Progenitor cell of endocrine pancreas (in vitro differentiated cells): ENCODE measurements around the gene NFE2. TPM values are rescaled to one million over a fixed set of nuclear protein-coding genes. Genes with fewer than 3 reads are reported as not detected.

Experiments
- DNase-seq: peaks from one replicate; pipeline ENCODE4 v3.0.0; 2021; ENCODE audit warnings: low spot score; ENCODE audit not compliant: unreplicated experiment
- H3K27ac Mint-ChIP-seq: 2 replicates; pipeline ENCODE4 v1.8.0; 2021; ENCODE audit warnings: mild to moderate bottlenecking, moderate library complexity, mixed read lengths
- H3K27me3 Mint-ChIP-seq: 2 replicates; pipeline ENCODE4 v1.8.0; 2021; ENCODE audit warnings: mixed read lengths
- H3K36me3 Mint-ChIP-seq: 2 replicates; pipeline ENCODE4 v1.8.0; 2022; ENCODE audit warnings: mixed read lengths; ENCODE audit not compliant: insufficient read depth
- H3K4me1 Mint-ChIP-seq: 2 replicates; pipeline ENCODE4 v1.8.0; 2021; ENCODE audit warnings: low read depth, mixed read lengths
- H3K4me3 Mint-ChIP-seq: 2 replicates; pipeline ENCODE4 v1.8.0; 2021; ENCODE audit warnings: low read depth, mild to moderate bottlenecking, moderate library complexity, mixed read lengths
- H3K9me3 Mint-ChIP-seq: 2 replicates; pipeline ENCODE4 v1.8.0; 2021; ENCODE audit warnings: low read depth, mixed read lengths
- total RNA-seq: library from RNA; stranded (reverse); gene quantifications from 2 replicates; pipeline ENCODE4 v1.2.1, GENCODE V29; 2021
- TF ChIP-seq, protein P1 (sequence below): fragments of 200-600 bp; sonication (generic); IDR thresholded peaks from one replicate; pipeline ENCODE4 v1.5.0; 2021; ENCODE audit warnings: antibody characterized with exemption, mild to moderate bottlenecking; ENCODE audit not compliant: unreplicated experiment

NFE2 gene
- total RNA-seq, 1 donor from 2014 or later, result 17.9 TPM

DNA sequence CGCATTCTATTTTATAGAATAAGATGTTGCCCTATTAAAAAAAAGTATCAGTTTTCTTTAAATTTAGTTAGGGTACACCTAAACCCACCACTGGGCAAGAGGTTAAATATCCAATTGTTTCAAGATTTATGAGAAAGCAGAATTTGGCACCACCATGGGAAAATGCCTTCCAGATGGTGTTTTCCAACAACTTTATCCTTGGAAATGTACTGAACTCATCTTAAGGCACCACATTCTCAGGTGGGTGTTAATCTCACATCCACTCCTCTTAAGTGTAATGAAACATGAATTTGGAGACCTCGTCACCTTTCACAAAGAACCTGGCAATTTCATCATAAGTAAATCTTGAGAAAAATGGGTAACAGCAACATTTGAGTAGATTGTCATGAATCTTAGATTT is 34.0 kb downstream of the NFE2 start:
- H3K27ac Mint-ChIP-seq, result no peak overlapping the region

DNA sequence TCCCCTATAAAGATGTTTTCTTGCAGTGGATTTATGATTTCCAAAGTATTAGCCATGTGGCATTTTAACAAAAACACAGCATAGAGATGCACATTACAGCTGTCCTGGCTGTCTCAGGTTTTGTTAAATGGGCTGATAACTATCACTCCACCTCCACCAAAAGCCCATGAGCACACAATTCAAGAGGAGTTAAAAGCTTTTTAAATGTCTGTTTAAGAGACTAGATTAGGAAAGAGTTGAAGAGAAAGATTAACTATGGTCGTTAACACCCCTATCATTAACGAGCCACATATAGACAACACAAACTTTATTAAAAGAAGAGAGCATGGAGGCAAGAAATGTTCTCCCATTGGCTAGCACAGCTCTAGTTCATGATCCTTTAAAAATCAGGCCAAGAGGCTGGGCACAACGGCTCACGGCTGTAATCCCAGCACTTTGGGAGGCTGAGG is 35.4 kb downstream of the NFE2 start:
- no peak for DNase-seq
- Mint-ChIP-seq H3K27me3 (no peaks in the 10 kb centered on the region), H3K36me3 (peaks cover 8% of the 10 kb centered on the region), H3K4me1 (peaks cover 20% of the 10 kb centered on the region), H3K27ac (peak overlapping the region; percentile 73), H3K9me3 (no peaks in the 10 kb centered on the region), H3K4me3 (no peak overlapping the region)
- TF ChIP-seq, protein P1, sequence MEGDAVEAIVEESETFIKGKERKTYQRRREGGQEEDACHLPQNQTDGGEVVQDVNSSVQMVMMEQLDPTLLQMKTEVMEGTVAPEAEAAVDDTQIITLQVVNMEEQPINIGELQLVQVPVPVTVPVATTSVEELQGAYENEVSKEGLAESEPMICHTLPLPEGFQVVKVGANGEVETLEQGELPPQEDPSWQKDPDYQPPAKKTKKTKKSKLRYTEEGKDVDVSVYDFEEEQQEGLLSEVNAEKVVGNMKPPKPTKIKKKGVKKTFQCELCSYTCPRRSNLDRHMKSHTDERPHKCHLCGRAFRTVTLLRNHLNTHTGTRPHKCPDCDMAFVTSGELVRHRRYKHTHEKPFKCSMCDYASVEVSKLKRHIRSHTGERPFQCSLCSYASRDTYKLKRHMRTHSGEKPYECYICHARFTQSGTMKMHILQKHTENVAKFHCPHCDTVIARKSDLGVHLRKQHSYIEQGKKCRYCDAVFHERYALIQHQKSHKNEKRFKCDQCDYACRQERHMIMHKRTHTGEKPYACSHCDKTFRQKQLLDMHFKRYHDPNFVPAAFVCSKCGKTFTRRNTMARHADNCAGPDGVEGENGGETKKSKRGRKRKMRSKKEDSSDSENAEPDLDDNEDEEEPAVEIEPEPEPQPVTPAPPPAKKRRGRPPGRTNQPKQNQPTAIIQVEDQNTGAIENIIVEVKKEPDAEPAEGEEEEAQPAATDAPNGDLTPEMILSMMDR, result no peak

More for the DNA sequence above, 34.0 kb downstream of the NFE2 start:
- DNase-seq, result no peak
- Mint-ChIP-seq H3K4me1 (peaks cover 16% of the 10 kb centered on the region), H3K36me3 (peaks cover 9% of the 10 kb centered on the region), H3K4me3 (no peak overlapping the region), H3K27me3 (no peaks in the 10 kb centered on the region), H3K9me3 (no peaks in the 10 kb centered on the region)
- TF ChIP-seq, protein P1, result no peak

DNA sequence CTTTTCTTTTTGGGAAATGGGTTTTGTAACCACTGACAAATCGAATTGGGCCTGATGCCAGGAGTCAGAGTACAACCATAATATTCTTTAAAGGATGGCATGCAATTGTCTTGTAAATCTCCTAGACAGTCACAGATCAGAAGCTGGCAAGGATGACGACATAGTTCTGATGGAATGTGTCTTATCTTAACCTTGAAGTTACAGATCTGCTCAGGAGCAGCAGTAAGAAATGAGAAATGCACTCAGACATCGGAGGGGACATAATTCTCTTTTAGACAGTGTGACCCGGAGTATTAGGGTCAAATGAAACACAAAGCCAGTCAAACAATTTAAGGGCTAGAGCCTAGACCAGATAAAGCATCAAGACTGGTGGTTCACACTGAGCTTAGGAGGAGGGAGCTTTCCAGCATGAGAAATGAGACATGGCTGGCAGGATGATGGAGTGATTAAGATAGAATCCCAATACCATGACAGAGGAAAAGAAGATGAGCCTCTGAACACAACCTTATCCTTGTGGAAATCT is 38.4 kb downstream of the NFE2 start:
- TF ChIP-seq, protein P1, result no peak
- Mint-ChIP-seq H3K4me3 (no peak overlapping the region), H3K27ac (peak overlapping the region; percentile 88), H3K9me3 (no peaks in the 10 kb centered on the region), H3K27me3 (no peaks in the 10 kb centered on the region), H3K4me1 (peaks cover 45% of the 10 kb centered on the region), H3K36me3 (peaks cover 2% of the 10 kb centered on the region)
- no peak for DNase-seq

DNA sequence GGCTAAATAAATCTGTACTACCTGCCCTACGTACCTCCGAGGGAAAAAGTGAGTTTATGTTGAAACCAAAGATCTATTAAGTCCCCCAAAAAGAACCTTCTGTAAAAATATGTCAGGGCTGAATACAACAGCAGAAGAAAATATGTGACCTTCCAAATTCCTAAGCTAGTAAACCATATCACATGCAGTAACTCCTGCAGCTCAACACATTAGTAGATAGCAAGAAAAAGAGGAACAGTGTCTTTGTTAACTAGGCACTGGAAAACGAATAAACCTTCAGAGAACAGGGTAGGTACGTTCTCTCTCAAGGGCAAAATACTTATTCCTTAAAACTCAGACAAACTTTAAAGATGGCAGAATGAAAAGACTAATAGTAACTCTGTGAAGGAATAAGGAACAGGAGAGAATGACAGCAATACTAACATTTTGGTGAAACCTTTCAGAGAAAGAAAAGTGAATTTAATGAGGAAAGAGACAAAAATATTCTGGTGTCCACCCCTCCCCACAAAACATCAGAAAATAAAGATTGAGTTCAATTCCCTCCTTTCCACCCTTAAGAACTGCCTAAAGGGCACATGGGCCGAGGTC is 38.9 kb downstream of the NFE2 start:
- Mint-ChIP-seq H3K4me1 (peaks cover 47% of the 10 kb centered on the region), H3K36me3 (peaks cover 3% of the 10 kb centered on the region), H3K9me3 (no peaks in the 10 kb centered on the region), H3K27ac (peak overlapping the region; percentile 88), H3K4me3 (no peak overlapping the region), H3K27me3 (no peaks in the 10 kb centered on the region)
- DNase-seq, result no peak
- TF ChIP-seq, protein P1, result no peak

DNA sequence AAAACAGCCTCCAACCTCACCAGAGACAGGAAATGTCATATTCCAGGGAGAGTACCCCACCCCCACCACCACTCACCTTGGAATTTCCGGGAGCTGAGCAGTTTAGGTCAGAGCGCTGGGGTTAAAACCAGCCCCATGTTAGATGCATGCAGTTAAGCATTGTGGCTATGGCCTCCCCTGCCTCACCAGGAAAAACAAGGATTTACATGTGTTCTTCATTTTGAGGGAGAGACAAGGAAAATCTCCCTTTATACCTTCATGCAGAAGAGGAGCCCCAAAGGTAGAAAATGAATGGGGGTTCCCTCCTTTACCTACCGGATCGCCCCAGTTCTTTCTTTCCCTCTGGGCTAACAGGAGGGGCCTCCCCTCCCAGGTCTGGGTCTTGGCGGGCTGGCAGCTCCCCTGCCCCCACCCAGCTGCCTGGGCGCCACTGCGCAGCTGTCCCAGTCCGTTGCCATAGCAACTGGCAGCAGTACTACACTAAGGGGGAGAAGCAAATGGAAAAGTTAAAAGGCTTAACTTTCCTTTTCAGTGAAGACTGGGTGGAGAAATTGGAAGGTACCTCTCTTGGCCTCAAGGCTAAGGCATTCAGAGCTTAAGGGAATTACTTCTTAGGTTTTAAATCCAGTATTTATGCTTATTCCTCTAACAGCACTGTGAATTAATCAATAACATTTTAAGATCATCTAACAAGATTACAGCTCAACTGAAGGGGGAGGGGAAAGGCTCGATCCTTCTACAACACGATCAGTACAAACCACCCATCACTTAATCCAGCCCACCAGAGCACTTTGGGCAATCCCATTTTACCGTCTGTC is 41.4 kb downstream of the NFE2 start:
- TF ChIP-seq, protein P1, result no peak
- Mint-ChIP-seq H3K36me3 (peaks cover 8% of the 10 kb centered on the region), H3K9me3 (no peaks in the 10 kb centered on the region), H3K4me3 (peak overlapping the region; percentile 75), H3K4me1 (peaks cover 41% of the 10 kb centered on the region), H3K27me3 (no peaks in the 10 kb centered on the region), H3K27ac (peak overlapping the region; percentile 98)
- peak; percentile 65 for DNase-seq
